GM23338 (cell line): ENCODE data around the gene WDR35. TPM values are rescaled to one million over a fixed set of nuclear protein-coding genes. Genes with fewer than 3 reads are reported as not detected.

Experiments
- ATAC-seq: fragments of 200-7000 bp; cut with Tn5 transposase; 3 replicates; pipeline ENCODE4 v1.9.1; 2020
- DNase-seq: peaks from one replicate; pipeline ENCODE4 v3.0.0-alpha.2; 2015; ENCODE audit warnings: low spot score
- H2AFZ ChIP-seq: fragments of 200-600 bp; sonication (generic); 2 replicates; pipeline ENCODE4 v1.8.0; 2016; ENCODE audit warnings: antibody characterized with exemption, mild to moderate bottlenecking, moderate library complexity
- H3F3A ChIP-seq: fragments of 200-600 bp; sonication (generic); replicated peaks from 2 replicates; pipeline ENCODE4 v1.8.0; 2017; ENCODE audit warnings: antibody characterized with exemption, mixed run types, low read depth
- H3K27ac ChIP-seq: fragments of 200-600 bp; sonication (generic); 2 replicates; pipeline ENCODE4 v1.6.1; 2016; ENCODE audit warnings: low read depth
- H3K27me3 ChIP-seq: fragments of 200-600 bp; sonication (generic); 2 replicates; pipeline ENCODE4 v1.8.0; 2016; ENCODE audit warnings: mild to moderate bottlenecking, mixed run types, moderate library complexity; ENCODE audit not compliant: insufficient read depth
- H3K36me3 ChIP-seq: fragments of 200-600 bp; sonication (generic); 2 replicates; pipeline ENCODE4 v1.8.0; 2016; ENCODE audit warnings: mild to moderate bottlenecking; ENCODE audit not compliant: insufficient read depth
- H3K4me1 ChIP-seq: fragments of 200-600 bp; sonication (generic); 2 replicates; pipeline ENCODE4 v1.8.0; 2016; ENCODE audit warnings: mild to moderate bottlenecking, moderate library complexity; ENCODE audit not compliant: insufficient read depth
- H3K4me2 ChIP-seq: fragments of 200-600 bp; sonication (generic); 2 replicates; pipeline ENCODE4 v1.7.1; 2017; ENCODE audit warnings: mixed run types
- H3K4me3 ChIP-seq: fragments of 200-600 bp; sonication (generic); 2 replicates; pipeline ENCODE4 v1.6.1; 2016; ENCODE audit warnings: mixed run types
- H3K79me2 ChIP-seq: fragments of 200-600 bp; sonication (generic); replicated peaks from 2 replicates; pipeline ENCODE4 v1.8.0; 2017; ENCODE audit warnings: mild to moderate bottlenecking; ENCODE audit not compliant: insufficient read depth
- H3K9me2 ChIP-seq: fragments of 200-600 bp; sonication (generic); 2 replicates; pipeline ENCODE4 v1.8.0; 2017; ENCODE audit not compliant: insufficient read depth
- H4K20me1 ChIP-seq: fragments of 200-600 bp; sonication (generic); replicated peaks from 2 replicates; pipeline ENCODE4 v1.8.0; 2017; ENCODE audit warnings: mild to moderate bottlenecking; ENCODE audit not compliant: insufficient read depth
- H3K27ac Mint-ChIP-seq: 2 replicates; pipeline ENCODE4 v1.8.0; 2020; ENCODE audit warnings: inconsistent platforms, mild to moderate bottlenecking, moderate library complexity, mixed read lengths
- H3K27me3 Mint-ChIP-seq: 3 replicates; pipeline ENCODE4 v1.8.0; 2022; ENCODE audit warnings: low read depth, mild to moderate bottlenecking, moderate library complexity, mixed read lengths, inconsistent platforms; ENCODE audit not compliant: insufficient read depth, poor library complexity
- H3K36me3 Mint-ChIP-seq: 3 replicates; pipeline ENCODE4 v1.8.0; 2021; ENCODE audit warnings: low read depth, mild to moderate bottlenecking, inconsistent platforms, moderate library complexity, mixed read lengths
- H3K4me1 Mint-ChIP-seq: 3 replicates; pipeline ENCODE4 v1.8.0; 2020; ENCODE audit warnings: mild to moderate bottlenecking, inconsistent platforms, mixed read lengths
- H3K4me3 Mint-ChIP-seq: 3 replicates; pipeline ENCODE4 v1.8.0; 2021; ENCODE audit warnings: moderate library complexity, mild to moderate bottlenecking, inconsistent platforms, mixed read lengths
- H3K9me3 Mint-ChIP-seq: 3 replicates; pipeline ENCODE4 v1.8.0; 2020; ENCODE audit warnings: moderate library complexity, mild to moderate bottlenecking, inconsistent platforms, mixed read lengths
- CREB1 ChIP-seq: fragments of 250-450 bp; sonication (Bioruptor Pico); IDR thresholded peaks from 2 replicates; pipeline ENCODE4 v1.5.0; 2020; ENCODE audit warnings: low read depth, mild to moderate bottlenecking, moderate library complexity
- EZH2phosphoT487 ChIP-seq: fragments of 200-600 bp; sonication (generic); IDR thresholded peaks from one replicate; pipeline ENCODE4 v1.8.1; 2018; ENCODE audit warnings: antibody characterized with exemption; ENCODE audit not compliant: unreplicated experiment
- NANOG ChIP-seq: IDR thresholded peaks from 2 replicates; pipeline ENCODE4 v1.6.1; 2016; ENCODE audit warnings: antibody characterized with exemption, borderline replicate concordance
- STAT1 ChIP-seq: IDR thresholded peaks from one replicate; pipeline ENCODE4 v1.6.1; 2016; ENCODE audit warnings: antibody characterized with exemption; ENCODE audit not compliant: unreplicated experiment
- ZNF114 ChIP-seq: fragments of 250-450 bp; sonication (Bioruptor Pico); IDR thresholded peaks from 2 replicates; pipeline ENCODE4 v1.5.0; 2020; ENCODE audit warnings: mild to moderate bottlenecking, moderate library complexity
- ZNF331 ChIP-seq: fragments of 250-450 bp; sonication (Bioruptor Pico); IDR thresholded peaks from 2 replicates; pipeline ENCODE4 v1.5.0; 2020; ENCODE audit warnings: low read depth, mild to moderate bottlenecking, moderate library complexity
- polyA plus RNA-seq: library from polyadenylated mRNA; unstranded; fragments of >200 nt; fragmentation: Nextera tagmentation; extraction: Ambion mirVana; gene quantifications from 2 replicates; pipeline ENCODE4 v1.2.1, GENCODE V29; 2016
- total RNA-seq: library from RNA; depleted of rRNA; stranded (reverse); fragments of >200 nt; shearing (Covaris generic); gene quantifications from 2 replicates; pipeline ENCODE4 v1.2.3, GENCODE V29; 2014
- TF ChIP-seq, protein P1 (sequence below), 2 experiments: fragments of 200-600 bp in 1 of 2; sonication (generic) in 1 of 2; conservative IDR thresholded peaks; 2 replicates each; pipeline versions ENCODE4 v1.5.1 to v1.6.1; 2016 to 2017; ENCODE audit warnings: antibody characterized with exemption in 2 of 2, low read depth in 2 of 2, mild to moderate bottlenecking in 2 of 2, moderate library complexity in 1 of 2

WDR35 gene
- total and polyA plus RNA-seq, 2 experiments from 2014 or later, result 5.3 to 20.0 TPM

DNA sequence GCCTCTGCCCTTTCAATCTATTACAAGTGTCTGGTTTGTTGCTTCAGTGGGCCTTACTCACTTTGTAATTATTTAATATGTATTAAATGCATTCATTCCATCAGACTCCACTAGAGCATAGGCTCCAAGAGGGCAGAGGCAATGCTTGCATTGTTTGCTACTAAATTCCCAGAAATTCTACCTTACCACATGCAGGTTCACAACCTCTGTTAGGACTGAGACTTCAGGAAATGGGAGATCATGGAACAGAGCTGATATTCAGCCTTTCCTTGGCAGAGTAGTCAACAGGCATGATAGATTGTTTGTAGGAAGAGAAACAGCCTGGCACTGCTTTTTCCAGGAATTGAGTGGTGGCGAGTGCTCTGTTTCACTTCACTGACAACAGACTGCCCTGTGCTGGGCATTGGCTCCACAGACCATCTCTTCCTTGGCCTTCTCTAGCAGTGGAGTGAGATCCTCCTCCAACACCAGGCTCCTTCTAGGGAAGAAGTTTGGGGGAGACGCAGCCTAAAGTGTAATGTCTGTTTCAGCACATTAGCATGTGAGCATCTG is 28.8 kb upstream of the WDR35 start:
- Histone ChIP-seq H3K4me1 (peaks cover 4% of the 10 kb centered on the region), H3K27ac (no peak overlapping the region), H3K27me3 (peaks cover 11% of the 10 kb centered on the region), H3F3A (no peaks in the 10 kb centered on the region), H3K4me3 (no peak overlapping the region), H3K79me2 (no peaks in the 10 kb centered on the region), H3K36me3 (peaks cover 7% of the 10 kb centered on the region; the same call in 1 of the 2 replicates), H3K9me2 (no peaks in the 10 kb centered on the region), H2AFZ (no peak overlapping the region), H3K4me2 (no peak overlapping the region), H4K20me1 (no peaks in the 10 kb centered on the region)
- DNase-seq (no peak), ATAC-seq (no peak)
- peaks cover 3% of the 10 kb centered on the region; the same call in 2 of the 3 replicates for H3K4me1 Mint-ChIP-seq
- TF ChIP-seq, protein P1, sequence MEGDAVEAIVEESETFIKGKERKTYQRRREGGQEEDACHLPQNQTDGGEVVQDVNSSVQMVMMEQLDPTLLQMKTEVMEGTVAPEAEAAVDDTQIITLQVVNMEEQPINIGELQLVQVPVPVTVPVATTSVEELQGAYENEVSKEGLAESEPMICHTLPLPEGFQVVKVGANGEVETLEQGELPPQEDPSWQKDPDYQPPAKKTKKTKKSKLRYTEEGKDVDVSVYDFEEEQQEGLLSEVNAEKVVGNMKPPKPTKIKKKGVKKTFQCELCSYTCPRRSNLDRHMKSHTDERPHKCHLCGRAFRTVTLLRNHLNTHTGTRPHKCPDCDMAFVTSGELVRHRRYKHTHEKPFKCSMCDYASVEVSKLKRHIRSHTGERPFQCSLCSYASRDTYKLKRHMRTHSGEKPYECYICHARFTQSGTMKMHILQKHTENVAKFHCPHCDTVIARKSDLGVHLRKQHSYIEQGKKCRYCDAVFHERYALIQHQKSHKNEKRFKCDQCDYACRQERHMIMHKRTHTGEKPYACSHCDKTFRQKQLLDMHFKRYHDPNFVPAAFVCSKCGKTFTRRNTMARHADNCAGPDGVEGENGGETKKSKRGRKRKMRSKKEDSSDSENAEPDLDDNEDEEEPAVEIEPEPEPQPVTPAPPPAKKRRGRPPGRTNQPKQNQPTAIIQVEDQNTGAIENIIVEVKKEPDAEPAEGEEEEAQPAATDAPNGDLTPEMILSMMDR (conservative IDR thresholded peaks at IDR 0.05; ENCODE audit: low read depth in 2 of 2), result no peak
- no peak overlapping the region for H3K27ac Mint-ChIP-seq
- H3K27me3 Mint-ChIP-seq, result peaks cover 8% of the 10 kb centered on the region
- H3K4me3 Mint-ChIP-seq, result no peak overlapping the region
- H3K36me3 Mint-ChIP-seq, result peaks cover 26% of the 10 kb centered on the region
- H3K9me3 Mint-ChIP-seq, result peaks cover 40% of the 10 kb centered on the region

DNA sequence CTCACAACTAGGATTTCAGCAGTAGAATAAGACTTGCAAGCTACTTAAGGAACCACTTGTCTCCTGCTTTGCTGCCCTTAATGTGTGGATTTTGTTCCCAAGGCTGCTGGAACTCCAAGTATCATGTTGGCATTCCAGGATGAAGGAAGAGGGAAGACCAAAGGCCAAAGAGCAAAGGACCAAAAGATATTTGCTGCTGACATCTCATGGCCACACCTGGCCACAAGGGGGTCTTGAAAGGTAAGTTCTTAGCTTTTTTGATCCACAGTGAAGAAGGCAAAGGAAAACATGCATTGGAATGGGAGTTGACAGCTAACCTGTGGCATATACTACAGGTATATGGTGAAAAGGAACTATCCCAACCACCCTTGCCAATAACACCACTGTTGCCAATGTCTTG is 26.4 kb upstream of the WDR35 start:
- H3K36me3 ChIP-seq, result peaks cover 2% of the 10 kb centered on the region; the same call in 1 of the 2 replicates
- Mint-ChIP-seq H3K4me3 (no peak overlapping the region), H3K4me1 (peaks cover 15% of the 10 kb centered on the region), H3K9me3 (peaks cover 26% of the 10 kb centered on the region), H3K27ac (no peak overlapping the region), H3K27me3 (peaks cover 24% of the 10 kb centered on the region), H3K36me3 (peaks cover 15% of the 10 kb centered on the region)
- peak; percentile 69 for DNase-seq
- H3K9me2 ChIP-seq, result no peaks in the 10 kb centered on the region
- H4K20me1 ChIP-seq, result no peaks in the 10 kb centered on the region
- no peak overlapping the region for H3K4me2 ChIP-seq
- ATAC-seq, result no peak
- H2AFZ ChIP-seq, result no peak overlapping the region
- TF ChIP-seq, protein P1 (conservative IDR thresholded peaks at IDR 0.05; ENCODE audit: low read depth in 2 of 2), result peak; percentile 65 to 67
- no peak for TF ChIP-seq ZNF331
- TF ChIP-seq EZH2phosphoT487, result no peak
- H3K79me2 ChIP-seq, result no peaks in the 10 kb centered on the region
- H3K4me3 ChIP-seq, result no peak overlapping the region
- peaks cover 16% of the 10 kb centered on the region for H3K4me1 ChIP-seq
- H3K27ac ChIP-seq, result no peak overlapping the region
- 0 out of 2 replicates have a peak, but pooled peaks cover 3% of the 10 kb centered on the region for H3F3A ChIP-seq
- H3K27me3 ChIP-seq, result peaks cover 32% of the 10 kb centered on the region

DNA sequence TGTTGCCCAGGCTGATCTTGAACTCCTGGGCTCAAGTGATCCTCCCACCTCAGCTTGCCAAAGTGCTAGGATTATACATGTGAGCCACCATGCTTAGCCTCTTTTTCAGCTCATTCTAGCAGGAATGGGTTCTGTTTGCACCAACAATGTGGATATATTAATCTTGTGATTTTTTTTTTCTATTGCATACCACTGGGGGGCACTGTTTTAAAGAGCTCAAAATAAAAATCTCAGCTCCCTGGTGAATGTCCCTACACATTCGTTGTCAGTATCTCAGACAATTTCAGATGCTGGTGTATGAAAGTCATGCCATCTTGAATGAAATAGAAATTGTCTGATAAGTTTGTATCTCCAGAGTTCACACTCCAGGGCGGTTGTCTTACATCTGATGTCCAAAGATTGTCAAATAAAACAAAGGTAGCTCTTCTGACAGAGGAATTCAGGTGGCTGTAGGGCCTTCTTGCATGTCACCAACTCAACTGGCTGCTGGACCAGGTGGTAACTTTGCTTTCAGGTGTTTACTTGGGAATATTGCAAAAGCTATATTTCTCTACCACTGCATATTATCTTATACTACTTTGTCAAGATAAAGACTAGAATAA is 25.7 kb upstream of the WDR35 start:
- Mint-ChIP-seq H3K4me3 (no peak overlapping the region), H3K9me3 (peaks cover 18% of the 10 kb centered on the region), H3K36me3 (peaks cover 11% of the 10 kb centered on the region), H3K4me1 (peaks cover 15% of the 10 kb centered on the region), H3K27me3 (peaks cover 30% of the 10 kb centered on the region), H3K27ac (no peak overlapping the region)
- H3K4me3 ChIP-seq, result no peak overlapping the region
- H3K27me3 ChIP-seq, result peaks cover 39% of the 10 kb centered on the region
- no peak overlapping the region for H2AFZ ChIP-seq
- ATAC-seq (no peak), DNase-seq (peak; percentile 67)
- no peaks in the 10 kb centered on the region for H4K20me1 ChIP-seq
- H3K79me2 ChIP-seq, result no peaks in the 10 kb centered on the region
- peaks cover 16% of the 10 kb centered on the region for H3K4me1 ChIP-seq
- no peaks in the 10 kb centered on the region for H3K9me2 ChIP-seq
- H3F3A ChIP-seq, result 0 out of 2 replicates have a peak, but pooled peaks cover 3% of the 10 kb centered on the region
- no peaks in the 10 kb centered on the region for H3K36me3 ChIP-seq
- no peak overlapping the region for H3K27ac ChIP-seq
- no peak overlapping the region for H3K4me2 ChIP-seq
- no peak for TF ChIP-seq STAT1
- no peak for TF ChIP-seq ZNF331
- TF ChIP-seq CREB1 (CRISPR knock-in tag), result no peak
- TF ChIP-seq, protein P1 (conservative IDR thresholded peaks at IDR 0.05; ENCODE audit: low read depth in 2 of 2), result peak; percentile 56 to 74
- no peak for TF ChIP-seq ZNF114 (CRISPR knock-in tag)
- no peak for TF ChIP-seq NANOG
